CD4-positive, alpha-beta T cell treated with Interleukin-2 at 100 ng/mL for 4 hours (primary cell): ENCODE results near the gene VWDE.
A peak's percentile ranks its signal among the peaks of the same experiment; 100 is the strongest.

Experiments used
- DNase-seq: peaks from one replicate; pipeline ENCODE4 v3.0.0-alpha.2; 2020; ENCODE audit warnings: low spot score

The VWDE gene

DNA sequence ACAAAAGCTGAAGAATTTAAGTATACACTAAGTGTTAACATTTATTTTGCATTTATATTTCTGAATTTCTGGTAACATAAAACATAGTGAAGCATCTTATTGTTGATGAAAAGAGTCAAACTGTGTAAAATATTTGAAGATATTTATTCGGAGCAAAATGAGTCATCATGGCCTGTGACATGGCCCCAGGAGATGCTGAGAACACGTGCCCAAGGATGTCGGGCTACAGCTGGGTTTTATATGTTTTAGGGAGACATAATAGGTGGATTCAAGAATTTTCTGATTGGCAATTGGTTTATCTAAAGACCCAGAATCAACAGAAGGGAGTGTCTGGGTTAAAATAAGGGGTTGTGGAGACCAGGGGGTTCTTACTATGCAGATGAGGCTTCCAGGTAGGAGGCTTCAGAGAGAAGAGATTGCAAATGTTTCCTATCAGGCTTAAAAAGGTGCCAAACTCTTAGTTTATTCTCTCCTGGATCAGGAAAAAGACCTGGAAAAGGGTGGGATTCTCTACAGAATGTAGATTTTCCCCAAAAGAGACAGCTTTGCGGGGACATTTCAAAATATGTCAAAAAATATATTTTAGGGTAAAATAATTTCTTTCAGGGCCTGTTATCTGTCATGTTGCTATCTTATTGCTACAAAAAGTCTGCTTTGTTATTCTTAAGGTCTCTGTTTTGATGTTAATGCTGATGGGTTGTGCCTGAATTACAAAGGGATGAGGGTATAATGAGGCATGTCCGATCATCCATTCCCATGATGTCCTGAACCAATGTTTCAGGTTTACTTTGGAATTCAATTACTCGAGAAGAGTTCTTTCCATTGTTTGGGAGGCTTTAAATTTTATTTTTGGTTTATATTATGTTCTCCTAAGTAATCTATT lies 74.5 kb downstream of the VWDE start:
- DNase-seq, result no peak

DNA sequence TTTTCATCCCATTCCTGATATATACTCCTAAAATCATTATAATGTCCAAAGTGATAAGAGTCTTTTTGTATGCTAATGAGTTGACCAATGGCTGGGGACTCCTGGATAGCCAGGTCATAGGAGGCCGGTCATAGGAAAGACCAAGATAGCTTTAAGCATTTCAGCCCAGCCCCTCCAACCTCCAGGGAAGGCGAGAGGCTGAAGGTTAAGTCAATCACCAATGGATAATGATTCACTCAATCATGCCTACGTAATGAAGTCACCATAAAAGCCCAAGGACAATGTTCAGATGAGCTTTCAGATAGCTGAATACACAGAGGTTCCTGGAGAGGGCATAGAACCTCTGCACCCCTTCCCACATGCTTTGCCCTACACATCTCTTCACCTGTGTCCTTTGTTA lies 75.7 kb downstream of the VWDE start:
- no peak for DNase-seq

DNA sequence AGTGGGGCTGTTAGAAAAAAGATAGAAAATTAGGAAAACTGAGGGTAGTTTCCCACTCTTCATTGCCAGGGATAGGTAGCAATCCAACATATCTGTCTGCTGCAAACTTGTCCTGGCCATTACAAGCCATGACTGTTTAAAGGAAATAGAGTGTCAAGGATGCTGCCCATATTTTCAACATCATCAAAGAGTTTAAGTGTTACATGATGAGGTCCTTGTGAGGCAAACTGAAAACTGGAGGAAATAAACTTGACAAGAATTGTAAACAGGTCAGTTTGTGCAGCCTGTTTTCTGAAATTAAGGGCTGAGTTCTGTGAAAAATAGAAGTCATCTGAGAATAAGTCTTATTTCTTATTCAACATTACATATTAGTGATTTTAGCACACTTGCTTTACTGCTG lies 78.0 kb downstream of the VWDE start:
- no peak for DNase-seq

DNA sequence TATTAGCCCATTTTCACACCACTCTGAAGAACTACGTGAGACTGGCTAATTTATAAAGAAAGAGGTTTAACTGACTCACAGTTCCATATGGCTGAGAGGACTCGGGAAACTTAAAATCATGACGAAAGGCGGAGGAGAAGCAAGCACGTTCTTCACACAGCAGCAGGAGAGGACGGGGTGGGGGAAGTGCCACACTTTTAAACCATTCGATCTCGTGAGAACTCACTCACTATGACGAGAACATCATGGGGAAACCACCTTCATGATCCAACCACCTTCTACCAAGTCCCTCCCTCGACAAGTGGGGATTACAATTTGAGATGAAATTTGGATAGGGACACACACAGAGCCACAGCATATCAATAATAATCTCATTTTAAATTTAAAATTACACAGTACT lies 80.2 kb downstream of the VWDE start:
- no peak for DNase-seq

DNA sequence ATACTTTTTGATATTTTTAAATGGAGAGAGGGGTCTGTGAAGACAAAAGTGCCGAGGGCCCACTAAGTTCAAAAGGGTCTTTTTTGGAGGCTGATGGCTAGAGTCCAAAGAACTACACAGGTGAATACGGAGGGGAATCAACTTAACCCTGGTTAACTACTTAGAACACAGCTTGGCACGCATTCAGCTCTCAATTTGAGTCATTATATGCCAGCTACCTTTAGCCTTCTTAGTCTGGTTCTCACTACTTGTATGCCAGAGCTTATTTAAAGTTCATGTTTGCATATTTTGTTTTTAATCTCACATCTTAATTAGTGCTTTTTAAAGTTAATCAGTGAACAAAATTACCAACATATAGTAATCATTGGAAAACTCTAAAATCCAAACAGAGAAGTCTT lies 80.8 kb downstream of the VWDE start:
- no peak for DNase-seq

DNA sequence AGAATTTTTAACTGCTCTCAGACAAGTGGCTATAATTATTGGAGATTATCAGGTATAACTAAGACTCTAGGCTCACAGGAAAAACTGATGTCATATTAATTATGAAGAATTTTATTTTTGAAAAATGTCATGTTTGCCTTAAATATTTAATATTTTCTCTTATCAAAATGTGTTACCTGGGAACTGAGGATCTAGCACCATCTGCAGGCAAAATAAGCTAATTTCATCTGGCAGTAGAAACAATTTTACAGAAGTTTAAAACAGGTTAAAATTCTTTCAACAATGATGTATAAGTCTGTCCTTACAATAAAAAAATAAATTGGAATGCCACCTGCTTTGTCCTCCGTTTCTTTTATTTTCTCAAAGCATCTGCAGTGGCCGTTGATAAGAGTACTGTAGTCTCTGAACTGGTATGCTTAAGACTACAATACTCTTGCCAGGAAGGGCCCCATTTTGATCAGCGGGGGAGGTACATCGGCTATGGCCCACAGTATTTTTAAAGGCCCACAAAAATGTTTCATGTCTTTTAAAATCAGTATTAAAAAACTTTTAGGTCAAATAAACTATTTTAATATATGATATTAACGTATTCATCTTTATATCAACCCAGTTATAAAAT lies 81.3 kb downstream of the VWDE start:
- DNase-seq, result peak; percentile 49

DNA sequence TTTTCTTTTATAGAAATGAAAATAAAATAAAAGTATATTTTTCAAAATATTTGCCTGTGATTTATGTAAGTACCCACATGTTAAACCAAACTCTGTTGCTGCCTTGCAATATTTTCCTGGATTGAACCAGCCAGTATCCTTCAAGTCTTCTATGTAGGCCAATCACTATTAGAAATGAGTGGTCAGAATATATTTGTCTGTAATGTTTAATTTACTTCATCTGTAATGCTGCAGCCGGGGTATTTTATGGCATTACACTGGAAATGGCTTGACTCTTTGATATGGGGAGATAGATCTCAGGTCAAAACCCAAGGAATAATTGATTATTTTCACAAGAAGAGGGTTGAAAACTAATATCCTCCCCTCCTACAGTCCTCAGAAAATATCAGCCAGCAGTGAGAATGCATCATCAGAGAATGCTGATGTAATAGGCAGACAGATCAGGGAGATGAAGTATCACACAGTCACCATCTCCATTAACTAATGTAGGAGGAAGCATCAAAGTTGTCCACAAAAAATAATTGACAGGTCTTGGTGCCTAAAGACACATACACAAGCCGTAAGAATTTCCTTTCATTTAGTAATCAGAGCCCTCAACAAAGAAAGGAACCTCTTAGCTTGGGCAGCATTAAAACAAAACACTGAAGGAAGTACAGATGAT lies 82.5 kb downstream of the VWDE start:
- DNase-seq, result no peak

DNA sequence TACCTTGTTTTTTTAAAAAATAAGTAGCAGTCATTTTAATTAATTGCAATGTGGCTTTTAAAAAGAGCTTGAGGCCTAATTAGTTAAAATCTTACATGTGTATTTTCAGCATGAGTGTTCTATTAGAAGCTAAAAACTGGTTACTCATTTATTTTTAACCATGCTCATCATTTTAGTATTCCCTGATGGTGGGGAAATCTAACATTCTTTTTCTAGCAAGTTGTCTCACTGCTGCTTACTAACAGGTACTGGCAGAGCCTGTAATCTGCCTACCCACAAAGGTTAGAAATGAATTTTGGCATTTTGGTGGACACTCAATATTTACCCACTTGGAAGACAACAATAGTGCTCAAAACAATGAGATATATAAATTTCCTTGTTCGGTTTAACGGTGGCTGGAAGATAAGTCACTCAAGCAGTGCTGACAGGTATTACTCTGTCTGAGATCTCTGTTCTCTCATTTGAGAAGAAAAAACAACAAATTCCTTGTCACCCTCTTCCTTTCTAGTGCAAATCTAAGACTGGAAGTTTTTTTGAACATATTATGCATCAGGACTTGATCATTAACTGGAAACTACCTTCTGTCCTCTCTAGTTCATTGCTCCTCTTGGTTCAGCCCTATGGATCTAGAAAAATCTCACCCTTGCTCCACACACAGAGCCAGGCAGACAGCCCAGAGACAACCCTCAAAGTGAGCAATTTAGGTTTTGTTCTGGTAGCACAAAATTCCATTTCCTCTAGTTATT lies 83.3 kb downstream of the VWDE start:
- no peak for DNase-seq

DNA sequence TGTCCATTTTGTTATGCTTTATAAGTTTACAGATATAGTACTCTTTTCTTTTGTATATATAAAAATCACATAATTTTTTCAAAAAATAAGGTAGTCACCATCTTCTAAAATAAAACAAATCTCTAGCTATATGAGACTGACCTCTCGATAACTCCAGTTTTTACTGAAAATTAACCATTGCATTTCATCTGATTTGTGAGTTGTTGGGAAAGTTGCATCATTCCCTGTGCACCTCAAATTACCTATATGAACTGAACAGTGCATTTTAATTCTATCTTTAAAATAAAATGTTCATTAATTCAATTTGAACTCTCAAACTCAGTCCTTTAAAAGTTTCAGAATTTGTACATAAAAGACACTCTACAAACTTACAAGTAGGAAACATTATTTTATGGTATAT lies 86.0 kb downstream of the VWDE start:
- no peak for DNase-seq

DNA sequence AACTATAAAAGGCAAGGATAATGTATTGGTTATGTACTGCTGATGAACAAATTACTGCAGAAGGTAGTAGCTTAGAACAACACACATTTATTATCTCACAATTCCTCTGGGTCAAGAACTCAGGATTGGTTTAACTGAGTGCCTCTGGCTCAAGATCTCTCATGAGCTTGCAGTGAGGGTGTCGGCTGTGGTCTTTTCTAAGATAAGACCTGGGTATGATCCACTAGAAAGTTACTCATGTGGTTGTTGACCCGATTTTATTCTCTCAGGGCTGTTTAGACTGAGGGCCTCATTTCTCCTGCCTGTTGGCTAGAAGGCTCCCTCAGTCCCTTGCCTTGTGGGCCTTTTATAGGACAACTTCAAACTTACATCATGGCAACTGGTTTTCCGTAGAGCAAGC lies 86.7 kb downstream of the VWDE start:
- no peak for DNase-seq

DNA sequence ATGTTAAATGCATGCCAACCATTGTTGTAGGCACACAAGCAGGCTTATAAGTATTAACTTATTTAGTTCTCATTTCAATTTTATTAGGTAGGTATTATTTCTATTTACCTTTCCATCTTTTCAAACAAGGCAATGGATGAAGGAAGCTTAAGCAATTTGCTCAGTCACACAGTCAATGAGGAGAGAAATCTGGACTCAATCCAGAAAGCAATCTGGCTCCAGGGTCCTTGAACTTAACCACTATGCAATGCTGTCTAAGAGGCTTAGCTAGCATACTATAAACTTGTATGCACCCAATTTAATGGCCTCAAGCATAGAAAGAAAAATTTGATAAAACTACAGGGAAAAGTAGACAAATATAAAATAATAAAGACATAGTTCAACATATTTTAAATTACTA lies 88.6 kb downstream of the VWDE start:
- DNase-seq, result no peak

DNA sequence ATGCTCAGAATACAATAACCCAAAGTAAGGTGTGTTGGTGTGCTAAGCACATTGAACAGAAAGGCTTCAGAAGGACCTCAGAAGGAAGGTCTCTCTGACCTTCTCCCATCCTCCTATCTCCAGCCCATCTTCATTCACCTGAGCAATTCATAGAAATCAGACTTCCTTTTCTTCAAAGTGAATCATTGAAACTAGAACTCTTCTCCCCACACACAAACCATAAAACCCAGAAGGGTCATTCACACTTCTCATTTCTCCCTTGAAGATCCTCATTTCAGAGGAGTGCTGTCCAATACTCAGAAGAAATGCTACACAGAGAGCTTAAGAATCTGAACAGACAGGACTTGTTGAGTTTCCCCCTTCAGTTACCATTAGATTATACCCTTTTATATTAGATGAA lies 89.5 kb downstream of the VWDE start:
- no peak for DNase-seq

DNA sequence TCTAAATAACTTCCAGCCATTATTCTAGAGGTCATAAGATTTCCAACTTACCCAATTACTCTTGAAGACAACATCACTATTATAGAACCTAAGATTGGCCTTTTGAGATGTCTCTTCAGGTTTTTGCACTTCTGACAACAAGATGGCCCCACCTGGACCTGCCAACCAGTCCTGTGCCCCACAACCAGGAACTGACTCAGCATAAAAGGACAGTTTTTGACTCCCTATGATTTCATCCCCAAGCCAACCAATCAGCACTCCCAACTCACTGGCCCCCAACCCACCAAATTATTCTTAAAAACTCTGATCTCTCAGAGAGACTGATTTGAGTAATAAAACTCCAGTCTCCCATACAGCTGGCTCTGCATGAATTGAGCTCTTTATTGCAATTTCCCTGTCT lies 98.2 kb downstream of the VWDE start:
- no peak for DNase-seq

DNA sequence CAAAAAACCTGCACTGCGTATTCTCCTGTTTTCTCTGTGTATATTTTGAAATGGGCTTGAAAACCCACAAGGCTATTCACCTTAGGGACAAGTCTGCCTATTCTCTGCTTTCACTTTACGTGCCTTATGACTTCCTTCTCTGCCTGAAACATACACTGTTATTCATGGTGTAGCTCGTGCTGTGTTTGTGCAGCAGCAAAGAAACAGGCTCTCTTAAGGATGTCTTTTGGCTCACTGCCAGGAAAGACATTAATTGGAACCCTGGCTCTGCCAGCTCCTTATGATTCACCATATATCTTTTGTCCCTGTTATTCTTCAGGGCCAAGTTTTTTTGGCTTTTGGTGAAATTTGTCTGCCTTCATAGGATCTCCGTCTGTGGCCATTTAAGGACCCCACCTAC lies 100.2 kb downstream of the VWDE start:
- no peak for DNase-seq

DNA sequence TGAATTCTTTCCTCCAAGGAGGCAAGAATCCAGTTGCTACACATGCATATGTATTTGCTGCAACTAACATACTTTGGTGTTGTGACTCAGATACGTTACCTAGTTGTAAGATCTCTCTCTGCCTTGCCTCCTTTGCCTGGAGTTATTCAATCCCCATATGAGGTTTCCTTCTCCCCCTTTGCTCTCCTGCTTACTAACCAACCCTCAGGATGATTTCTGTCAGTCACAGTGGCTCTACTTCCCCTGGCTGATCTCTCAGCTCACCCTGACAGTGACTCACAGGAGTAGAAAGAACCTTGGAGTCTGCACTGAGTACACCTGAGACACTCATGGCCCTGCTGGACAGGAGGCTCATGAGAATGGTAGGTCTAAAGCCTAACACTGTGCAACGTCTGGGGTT lies 100.6 kb downstream of the VWDE start:
- no peak for DNase-seq

DNA sequence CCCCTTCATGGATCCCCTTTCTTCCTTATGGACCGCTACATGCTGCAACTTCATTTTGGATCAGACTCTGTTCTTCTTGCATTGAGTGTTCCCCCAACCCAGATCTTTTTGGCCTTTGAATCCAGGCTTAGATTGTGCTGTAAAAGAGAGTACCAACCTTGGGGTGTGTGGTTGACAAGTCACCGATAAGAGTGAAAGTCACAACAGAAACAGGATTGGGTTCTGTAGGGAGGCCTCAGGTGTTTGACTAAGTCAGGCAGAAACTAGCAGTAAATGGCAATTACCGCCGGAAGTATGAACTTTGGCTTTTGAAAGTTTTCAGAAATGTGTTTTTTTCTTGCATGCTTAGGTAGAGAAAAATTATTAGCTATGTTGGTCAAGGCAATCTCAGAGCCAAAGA lies 103.2 kb downstream of the VWDE start:
- DNase-seq, result no peak

DNA sequence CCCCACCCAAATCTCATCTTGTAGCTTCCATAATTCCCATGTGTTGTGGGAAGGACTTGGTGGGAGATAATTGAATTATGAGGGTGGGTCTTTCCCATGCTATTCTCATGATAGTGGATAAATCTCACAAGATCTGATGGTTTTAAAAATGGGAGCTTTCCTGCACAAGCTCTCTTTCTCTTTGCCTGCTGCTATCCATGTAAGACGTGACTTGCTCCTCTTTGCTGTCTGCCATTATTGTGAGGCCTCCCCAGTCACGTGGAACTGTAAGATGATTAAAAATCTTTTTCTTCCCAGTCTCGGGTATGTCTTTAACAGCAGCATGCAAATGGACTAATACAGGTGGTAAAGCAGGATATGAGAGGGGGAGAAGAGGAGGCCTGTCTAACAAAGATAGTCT lies 104.3 kb downstream of the VWDE start:
- DNase-seq, result no peak

DNA sequence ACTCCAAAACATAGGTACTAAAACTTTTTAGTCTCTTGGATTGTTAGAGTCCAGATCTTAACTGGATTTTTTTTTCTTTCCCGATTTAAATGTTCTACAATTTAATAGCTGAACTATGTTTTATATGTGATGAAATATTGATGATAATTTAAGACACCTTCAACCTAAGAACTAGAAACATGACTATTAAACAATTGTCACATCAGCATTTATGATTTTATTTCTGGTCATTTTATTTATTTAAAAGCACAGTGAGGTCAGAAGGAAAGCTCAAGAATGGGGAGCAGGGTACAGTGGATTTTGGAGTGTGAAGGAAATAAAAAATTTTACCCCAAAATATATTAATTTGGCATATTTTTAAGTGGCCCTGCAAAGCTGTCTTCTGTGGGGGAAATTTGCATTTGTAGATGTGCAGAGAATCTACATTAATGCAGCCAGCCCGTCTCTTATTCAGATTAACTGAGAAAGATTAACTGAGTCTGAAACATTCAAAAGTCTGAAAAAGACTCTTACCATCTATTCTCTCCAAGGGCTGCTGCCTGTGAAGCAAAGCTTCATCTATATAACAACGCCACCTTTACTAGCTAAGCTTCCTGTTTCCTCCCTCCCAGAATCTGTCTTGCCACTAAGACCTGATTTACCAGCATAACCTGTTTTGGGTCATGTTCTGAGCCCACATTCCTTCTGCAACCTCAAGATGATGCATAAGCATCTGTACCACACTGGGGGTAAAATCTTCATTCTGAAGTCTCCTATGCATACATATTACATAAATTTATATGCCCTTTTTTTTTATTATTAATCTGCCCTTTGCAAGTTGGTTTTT lies 106.2 kb downstream of the VWDE start:
- no peak for DNase-seq

DNA sequence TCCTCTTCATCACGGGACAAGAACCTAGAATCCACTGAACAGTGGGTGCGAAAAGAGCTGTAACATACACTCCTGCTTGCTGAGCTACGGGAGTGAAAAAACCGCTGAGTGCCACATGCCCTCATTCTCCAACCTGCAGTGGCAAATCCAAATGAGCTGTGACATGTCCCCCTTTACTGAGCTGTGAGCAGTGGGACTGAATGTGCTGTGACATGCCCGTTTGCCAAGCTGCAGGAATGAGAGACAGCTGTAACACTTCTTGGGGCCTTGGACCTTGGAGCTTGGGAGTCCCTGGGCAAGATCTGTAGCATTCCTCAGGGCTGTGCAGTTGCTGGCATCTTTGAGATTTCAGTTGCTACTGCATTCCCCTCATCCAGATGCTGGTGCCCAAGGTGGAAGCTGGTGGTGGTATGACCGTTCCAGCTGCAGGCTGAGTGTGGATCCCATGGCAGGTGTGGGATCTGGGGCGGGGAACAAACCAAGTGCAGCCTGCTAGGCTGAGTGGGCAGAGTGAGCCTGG lies 107.6 kb downstream of the VWDE start:
- DNase-seq, result no peak

DNA sequence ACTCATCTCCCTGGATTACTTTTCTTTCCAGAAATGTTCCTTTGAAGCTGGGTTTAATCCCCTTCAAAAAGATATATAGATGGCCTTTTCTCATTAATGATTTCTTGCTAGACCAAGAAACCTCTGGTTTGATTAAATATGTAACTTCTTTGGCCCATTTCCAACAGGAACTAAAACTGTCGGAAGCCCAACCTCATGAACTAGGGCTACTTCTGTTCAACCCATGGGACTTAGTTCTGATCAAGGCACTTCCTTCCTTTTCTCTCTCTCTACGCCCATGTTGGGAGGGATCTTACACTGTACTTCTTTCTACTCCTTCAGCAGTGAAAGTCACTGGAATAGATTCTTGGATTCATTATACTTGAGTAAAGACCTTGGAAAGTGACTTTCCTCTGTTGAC lies 109.0 kb downstream of the VWDE start:
- DNase-seq, result no peak

DNA sequence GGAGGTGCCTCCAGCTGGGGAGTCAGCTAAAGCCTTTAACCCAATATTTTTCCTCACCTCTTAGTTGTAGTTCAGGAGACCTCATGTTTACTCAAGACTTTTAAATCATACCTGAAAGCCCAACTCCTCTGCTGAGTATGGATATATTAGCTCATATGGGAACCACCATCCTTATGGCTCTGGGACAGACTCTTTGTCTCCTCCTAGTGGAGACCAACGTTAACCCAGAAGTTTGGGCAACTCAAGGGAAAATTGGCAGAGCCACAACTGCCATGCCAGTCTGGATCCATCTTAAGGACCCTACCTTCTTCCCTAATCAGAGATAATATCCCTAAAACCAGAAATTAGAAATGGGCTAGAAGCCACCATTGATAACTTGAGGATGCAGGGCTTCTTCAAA lies 111.8 kb downstream of the VWDE start:
- peak; percentile 27 for DNase-seq

DNA sequence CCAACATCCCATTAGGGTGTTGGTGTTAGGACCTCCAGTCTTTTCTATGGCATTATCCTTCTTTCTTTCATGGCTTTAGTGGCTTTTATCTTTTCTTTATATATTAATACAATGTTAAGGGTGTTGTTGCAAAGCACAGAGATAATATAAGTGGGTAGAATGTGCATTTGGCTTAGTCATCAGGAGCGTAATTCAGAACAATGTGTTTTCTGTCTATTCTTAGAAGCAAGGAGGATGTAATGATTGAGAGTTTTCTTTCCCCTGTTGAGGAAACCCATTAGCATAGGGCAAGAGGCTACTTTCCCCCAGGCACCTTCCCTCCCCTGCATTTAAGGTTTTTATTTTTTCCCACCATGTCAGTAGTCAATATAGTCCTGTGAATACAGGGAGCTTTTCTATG lies 112.9 kb downstream of the VWDE start:
- no peak for DNase-seq
